A673 (cell line): ENCODE results near the gene MST1.

ENCODE experiments used
- EZH2 ChIP-seq: fragments of 200-600 bp; sonication (generic); IDR thresholded peaks from 2 replicates; pipeline ENCODE4 v1.6.1; 2017; ENCODE audit warnings: borderline replicate concordance, low read depth, mild to moderate bottlenecking, mixed read lengths, antibody characterized with exemption, low read length; ENCODE audit not compliant: poor library complexity, severe bottlenecking
- TF ChIP-seq, protein P1 (sequence below): fragments of 300-800, 200-600 bp; sonication (generic); conservative IDR thresholded peaks from 2 replicates; pipeline ENCODE4 v1.5.1; 2017; ENCODE audit warnings: low read depth, mild to moderate bottlenecking, antibody characterized with exemption, low read length, moderate library complexity, mixed read lengths

DNA sequence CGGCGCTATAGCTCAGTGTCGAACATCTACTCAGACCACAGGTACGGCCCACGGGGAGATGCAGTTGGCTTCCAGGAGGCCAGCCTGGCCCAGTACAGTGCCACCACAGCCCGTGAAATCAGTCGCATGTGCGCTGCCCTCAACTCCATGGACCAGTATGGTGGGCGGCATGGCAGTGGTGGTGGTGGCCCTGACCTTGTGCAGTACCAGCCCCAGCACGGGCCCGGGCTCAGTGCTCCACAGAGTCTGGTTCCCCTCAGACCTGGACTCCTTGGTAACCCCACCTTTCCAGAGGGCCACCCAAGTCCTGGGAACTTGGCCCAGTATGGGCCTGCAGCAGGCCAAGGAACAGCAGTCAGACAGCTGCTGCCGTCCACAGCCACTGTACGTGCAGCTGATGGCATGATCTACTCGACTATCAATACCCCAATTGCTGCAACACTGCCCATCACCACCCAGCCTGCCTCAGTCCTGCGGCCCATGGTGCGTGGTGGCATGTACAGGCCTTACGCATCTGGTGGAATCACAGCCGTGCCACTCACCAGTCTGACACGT, 33.5 kb downstream of the MST1 start:
- TF ChIP-seq, protein P1, sequence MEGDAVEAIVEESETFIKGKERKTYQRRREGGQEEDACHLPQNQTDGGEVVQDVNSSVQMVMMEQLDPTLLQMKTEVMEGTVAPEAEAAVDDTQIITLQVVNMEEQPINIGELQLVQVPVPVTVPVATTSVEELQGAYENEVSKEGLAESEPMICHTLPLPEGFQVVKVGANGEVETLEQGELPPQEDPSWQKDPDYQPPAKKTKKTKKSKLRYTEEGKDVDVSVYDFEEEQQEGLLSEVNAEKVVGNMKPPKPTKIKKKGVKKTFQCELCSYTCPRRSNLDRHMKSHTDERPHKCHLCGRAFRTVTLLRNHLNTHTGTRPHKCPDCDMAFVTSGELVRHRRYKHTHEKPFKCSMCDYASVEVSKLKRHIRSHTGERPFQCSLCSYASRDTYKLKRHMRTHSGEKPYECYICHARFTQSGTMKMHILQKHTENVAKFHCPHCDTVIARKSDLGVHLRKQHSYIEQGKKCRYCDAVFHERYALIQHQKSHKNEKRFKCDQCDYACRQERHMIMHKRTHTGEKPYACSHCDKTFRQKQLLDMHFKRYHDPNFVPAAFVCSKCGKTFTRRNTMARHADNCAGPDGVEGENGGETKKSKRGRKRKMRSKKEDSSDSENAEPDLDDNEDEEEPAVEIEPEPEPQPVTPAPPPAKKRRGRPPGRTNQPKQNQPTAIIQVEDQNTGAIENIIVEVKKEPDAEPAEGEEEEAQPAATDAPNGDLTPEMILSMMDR: no peak
- no peak for TF ChIP-seq EZH2
